Hepatocyte (in vitro differentiated cells): ENCODE data around the gene CAPN8.

Source experiments
- EZH2 ChIP-seq: fragments of 200-600 bp; sonication (generic); IDR thresholded peaks from 2 replicates; pipeline ENCODE4 v1.6.1; 2016; ENCODE audit warnings: antibody characterized with exemption, mild to moderate bottlenecking, borderline replicate concordance
- EZH2phosphoT487 ChIP-seq: fragments of 200-600 bp; sonication (generic); IDR thresholded peaks from one replicate; pipeline ENCODE4 v1.6.1; 2018; ENCODE audit warnings: antibody characterized with exemption, mild to moderate bottlenecking, low read depth, moderate library complexity; ENCODE audit not compliant: unreplicated experiment, severe bottlenecking
- TF ChIP-seq, protein P1 (sequence below): fragments of 200-600 bp; sonication (generic); IDR thresholded peaks from 2 replicates; pipeline ENCODE4 v1.5.1; 2016; ENCODE audit warnings: antibody characterized with exemption, mild to moderate bottlenecking; ENCODE audit not compliant: poor library complexity

DNA sequence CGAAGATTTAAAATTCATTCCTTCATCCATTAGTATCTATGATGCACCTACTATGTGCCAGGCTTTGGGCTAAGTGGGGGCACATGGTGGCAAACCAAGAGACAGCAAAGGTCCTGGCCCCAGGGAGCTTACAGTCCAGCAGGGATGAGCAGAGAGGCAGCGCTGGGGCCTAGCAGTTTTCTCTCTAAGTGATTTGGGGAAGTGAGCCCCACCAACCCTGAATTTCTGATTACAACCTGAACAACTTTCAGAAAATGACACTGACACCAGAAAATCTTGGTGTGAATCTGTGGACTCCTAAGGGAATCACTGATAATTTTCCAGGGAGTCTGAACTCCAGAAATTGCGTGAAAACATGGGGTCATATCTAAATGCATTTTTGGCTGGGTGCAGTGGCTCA, 111.5 kb downstream of the CAPN8 start:
- TF ChIP-seq, protein P1, sequence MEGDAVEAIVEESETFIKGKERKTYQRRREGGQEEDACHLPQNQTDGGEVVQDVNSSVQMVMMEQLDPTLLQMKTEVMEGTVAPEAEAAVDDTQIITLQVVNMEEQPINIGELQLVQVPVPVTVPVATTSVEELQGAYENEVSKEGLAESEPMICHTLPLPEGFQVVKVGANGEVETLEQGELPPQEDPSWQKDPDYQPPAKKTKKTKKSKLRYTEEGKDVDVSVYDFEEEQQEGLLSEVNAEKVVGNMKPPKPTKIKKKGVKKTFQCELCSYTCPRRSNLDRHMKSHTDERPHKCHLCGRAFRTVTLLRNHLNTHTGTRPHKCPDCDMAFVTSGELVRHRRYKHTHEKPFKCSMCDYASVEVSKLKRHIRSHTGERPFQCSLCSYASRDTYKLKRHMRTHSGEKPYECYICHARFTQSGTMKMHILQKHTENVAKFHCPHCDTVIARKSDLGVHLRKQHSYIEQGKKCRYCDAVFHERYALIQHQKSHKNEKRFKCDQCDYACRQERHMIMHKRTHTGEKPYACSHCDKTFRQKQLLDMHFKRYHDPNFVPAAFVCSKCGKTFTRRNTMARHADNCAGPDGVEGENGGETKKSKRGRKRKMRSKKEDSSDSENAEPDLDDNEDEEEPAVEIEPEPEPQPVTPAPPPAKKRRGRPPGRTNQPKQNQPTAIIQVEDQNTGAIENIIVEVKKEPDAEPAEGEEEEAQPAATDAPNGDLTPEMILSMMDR = no peak
- TF ChIP-seq EZH2 = no peak
- TF ChIP-seq EZH2phosphoT487 = no peak
